Stimulated activated CD4-positive, alpha-beta T cell treated with anti-CD3 and anti-CD28 coated beads, TNF-alpha, amount 100 ng/mL, for 4 hours (primary cell): ENCODE results near the gene SSTR5.

Source experiments
- DNase-seq, 3 experiments: peaks; one replicate each; pipeline ENCODE4 v3.0.0-alpha.2; 2020; ENCODE audit warnings: low read depth in 3 of 3

The SSTR5 gene

DNA sequence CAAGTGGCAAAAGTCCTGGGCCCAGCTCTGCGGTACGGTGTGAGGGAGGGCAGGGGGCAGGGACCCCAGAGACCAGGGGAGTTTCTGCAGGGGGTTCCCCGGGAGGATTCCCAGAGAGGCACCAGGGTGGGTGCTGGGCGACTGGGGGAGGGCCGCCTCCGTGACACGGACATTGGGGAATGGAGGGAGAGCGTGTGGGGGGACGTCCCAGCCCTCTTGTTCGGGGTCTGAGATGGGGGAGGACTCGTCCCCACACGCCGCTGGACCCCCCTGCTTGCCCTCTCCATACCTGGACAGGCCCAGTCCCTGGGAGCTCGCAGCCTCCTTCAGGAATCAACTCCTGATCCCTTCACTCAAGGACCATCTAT, 49.8 kb downstream of the SSTR5 start:
- no peak for DNase-seq

DNA sequence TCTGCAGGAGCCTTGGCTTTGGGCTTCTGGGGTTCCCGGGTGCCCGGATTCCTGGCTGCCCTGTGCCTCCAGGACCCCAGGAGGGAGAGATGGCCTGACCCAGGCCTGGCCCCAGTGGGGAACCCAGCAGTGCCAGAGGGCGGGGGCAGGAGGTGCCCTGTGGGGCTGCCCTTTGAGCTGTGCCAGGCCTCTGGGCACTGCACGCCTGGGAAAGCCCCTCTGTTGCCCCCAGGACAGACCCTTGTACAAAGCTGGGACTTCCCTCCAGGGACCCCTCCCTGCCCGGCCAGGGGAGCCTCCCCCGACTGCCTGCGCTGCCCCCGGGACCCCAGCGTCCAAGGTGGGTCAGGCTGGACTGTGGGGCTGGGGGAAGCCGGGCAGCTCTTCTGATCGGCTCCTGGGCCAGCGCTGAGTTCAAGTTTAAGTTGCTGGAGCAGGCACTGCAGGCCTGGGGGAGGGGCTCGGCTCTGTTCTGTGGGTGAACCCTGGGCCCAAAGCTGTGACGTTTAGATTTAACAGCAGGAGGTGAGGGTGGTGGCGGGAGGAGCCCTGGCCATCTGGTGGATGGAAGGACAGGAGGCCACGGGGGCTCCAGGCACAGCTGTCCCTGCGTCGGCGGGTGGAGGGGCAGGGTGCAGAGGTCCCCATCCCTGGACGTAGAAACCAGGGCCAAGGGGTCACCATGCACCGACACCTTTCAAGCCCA, 51.1 kb downstream of the SSTR5 start:
- DNase-seq = no peak

DNA sequence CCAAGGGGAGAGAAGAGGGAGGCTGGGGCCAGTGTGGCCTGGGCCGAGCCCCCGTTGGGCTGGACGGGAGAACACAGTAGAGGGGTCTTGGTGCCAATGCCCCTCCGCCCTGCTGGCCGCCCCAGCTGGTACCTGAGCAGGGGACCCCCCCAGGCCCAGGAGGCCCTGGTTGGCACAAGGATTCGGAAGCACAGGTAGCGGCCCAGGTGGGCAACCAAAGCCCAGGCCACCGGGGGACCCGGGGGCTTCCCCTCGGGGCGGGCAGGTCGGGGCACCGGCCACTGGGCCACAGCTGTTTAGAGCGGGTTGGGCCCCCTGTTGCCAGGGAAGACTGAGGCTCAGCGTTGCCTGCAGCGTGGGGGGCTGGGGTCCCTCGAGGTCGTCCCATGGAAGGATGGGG, 51.7 kb downstream of the SSTR5 start:
- no peak for DNase-seq

DNA sequence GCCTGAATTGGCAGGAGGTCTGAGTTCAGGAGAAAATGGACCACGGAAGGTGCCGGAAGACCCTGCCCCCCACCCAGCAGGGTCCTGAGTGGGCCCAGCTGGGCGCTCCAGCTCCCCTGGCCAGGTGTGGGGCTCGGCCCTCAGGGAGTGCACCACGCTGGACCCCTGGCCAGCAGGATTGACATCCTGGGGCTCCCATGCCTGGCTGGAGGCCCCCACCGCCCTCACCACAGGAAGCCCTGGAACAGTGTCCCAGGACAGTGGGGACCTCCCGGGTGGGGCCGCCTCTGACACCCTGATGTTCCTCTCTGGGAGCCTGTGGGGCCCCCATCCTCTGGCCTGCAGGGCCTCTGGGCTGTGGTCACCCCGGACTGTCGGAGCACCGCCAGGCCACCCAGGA, 52.2 kb downstream of the SSTR5 start:
- DNase-seq = no peak

DNA sequence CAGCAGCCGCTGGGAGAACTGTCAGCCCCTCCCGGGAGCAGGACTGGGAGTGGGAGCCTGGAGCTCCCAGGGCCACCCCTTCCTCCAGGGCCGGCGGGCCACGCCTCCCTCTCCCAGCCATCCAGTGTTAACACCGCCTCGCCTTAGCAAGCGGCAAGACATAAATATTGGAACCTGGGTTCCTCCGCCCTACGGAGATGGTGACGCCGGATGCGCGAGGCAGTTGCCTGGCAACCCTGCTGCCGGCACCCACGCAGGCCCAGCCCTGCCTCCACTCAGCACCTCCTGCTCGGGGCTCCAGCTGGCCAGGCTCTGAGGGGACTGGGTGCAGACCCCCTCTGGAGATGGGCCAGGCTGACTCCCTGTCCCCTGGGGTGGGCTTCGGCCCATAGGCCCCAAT, 52.9 kb downstream of the SSTR5 start:
- no peak for DNase-seq

DNA sequence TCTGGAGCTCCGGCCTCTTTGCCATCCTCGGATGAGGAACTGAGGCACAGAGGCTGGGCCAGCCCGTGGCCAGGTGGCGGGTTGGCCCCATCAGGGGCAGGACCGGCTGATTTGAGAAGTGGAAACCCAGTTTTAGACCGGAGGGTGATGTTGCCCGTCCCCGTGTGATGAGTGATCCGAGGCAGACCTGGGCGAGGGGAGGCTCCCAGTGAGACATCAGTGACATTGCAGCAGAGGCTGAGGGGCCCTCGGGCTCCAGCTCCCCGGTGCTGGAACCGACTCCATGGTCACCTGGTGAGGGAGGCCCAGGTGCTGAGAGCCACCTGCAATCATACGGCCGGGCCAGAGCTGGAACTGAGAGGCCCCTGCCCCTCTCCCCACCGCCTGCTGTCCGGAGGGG, 53.5 kb downstream of the SSTR5 start:
- DNase-seq = no peak

DNA sequence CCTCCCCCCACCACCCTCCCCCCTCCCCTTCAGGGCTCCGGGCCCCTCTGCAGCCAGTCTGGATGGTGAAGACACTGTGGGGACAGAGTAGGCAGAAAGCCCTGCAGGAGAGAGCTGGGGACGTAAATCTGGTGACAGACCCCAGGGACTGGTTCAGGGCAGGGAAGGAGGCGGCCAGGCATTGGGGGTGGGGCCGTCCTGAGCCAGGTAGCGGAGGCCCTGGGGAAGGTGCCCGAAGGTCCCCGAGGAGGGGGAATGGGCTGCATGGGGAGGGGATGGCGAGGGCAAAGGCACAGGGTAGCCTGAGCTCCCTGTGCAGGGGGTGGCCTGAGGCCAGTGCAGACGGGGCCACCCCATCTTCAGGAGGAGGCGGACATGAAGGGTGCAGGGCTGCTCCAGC, 54.0 kb downstream of the SSTR5 start:
- no peak for DNase-seq

DNA sequence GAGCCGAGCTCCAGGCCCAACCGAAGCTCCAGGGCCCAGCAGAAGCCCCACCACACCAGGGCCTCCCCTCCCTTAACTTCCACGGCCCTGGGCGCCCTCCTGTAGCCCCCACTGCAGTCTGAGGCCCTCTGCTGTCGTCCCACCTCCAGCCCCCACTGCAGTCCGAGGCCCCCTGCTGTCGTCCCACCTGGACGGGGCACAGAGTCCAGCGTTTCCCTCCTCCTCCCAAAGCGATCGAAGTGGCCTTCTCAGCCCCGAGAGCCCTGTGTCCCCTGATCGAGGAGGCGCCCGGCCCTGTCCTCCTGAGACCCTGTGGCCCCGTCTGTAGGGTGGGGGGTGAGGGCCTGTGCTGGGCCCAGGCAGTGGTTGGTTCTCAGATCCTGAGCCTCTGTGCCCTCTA, 54.6 kb downstream of the SSTR5 start:
- DNase-seq = no peak

DNA sequence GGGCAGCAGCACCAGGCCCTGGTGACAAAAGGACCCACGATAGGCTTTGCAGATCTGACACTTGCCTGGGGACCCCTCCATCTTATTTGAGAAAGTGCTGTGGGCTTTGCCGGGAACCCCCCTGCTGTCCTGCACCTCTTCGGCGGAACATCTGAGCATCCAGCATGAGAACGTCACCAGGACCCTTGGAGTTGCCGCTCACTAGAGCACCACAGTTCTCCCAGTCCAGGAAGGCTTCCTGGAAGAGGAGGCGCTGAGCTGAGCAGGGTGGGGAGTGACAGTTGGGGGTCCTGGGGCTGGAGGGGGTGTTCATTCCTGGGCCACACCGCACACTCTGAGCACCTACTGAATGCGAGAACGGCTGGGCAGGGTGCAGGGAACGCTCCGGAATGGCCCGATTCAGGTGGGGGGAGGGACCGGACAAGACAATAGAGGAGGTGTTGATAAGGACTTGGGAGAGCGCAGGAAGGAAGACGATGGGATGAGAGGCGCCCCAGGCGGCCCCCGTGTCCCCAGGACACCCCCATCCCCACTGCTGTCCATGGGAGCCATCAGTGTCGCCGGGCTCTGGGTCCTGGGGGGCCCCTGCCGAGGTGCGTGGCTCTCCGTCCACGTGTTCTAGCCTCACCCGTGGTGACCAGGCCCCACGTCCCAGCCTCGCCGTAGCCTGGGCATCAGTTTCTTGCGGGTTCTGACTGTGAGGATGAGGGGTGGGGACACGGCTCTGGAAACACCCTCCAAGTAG, 55.6 kb downstream of the SSTR5 start:
- no peak for DNase-seq

DNA sequence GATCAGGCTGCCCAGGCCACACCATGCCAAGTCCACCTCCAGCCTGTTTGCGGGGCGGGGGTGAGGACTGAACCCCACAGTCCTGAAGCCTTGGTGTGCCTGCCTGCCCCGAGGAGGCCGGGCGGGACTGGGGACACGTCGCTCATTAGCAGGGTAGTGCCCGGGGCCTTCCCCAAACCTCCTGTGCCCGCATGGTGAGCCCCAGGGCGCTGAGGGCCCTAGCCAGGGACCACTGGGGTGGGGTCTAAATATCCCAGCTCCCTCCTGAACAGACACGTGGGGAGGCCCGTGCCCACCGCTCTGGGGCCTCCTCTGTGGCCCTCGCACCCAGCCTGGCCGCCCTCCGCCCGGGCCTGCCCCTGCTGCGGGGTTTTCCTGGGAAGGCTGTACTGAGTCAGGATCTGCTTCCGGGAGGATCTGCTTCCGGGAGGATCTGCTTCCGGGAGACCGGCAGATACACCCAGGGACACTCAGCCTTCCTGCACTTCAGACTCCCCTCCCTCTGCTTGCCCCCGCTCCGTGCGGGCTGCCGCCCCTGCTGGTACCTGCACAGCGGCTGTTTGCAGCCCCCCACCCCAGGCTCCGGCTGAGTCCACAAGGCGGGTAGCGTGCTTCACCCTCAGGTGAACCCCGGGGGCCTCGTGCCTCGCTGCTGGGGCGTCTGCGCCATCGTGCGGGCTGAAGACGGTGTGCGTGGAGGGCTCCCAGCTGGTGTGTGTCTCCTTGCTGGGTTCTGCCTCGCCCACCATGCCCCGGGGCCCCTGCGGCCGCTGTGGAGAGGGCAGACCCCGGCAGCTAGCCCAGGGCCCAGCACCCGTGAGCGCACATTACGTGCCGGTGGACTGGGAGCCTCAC, 56.8 kb downstream of the SSTR5 start:
- DNase-seq = no peak

DNA sequence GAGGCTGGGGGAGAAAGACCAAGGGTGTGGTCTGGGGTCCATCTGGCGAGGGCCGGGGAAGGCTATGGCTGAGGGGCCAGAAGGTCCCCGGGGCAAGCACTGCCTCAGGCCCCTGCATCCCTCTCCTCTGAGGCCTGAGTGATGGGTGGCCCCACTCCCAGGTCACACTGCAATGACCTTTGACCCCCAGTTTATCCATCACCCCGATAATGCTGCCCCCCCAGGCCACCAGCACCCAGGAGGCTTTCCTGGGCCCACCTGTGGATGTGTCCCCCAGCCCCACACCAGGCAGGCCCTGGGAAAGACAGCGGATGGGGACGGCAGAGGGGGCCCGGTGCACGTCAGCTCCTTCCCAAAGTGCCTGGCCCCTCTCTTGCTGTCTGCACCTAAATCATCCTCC, 57.8 kb downstream of the SSTR5 start:
- DNase-seq = no peak
